K562 (cell line): Measurements from ENCODE around the gene POLE2.

Source experiments
- MAX ChIP-seq: sonication (generic); formaldehyde crosslinking; IDR thresholded peaks from 2 replicates; pipeline ENCODE4 v1.9.0; 2022; ENCODE audit warnings: mild to moderate bottlenecking, missing genetic modification reagents
- POLR2AphosphoS5 ChIP-seq: IDR thresholded peaks from 2 replicates; pipeline ENCODE4 v1.6.1; 2011; ENCODE audit warnings: mild to moderate bottlenecking, low read depth, low read length, moderate library complexity; ENCODE audit not compliant: control insufficient read depth, insufficient read depth
- RBFOX2 ChIP-seq: fragments of 200-400 bp; formaldehyde crosslinking; IDR thresholded peaks from 2 replicates; pipeline ENCODE4 v1.6.1; 2017; ENCODE audit warnings: low read depth, mild to moderate bottlenecking, low read length, moderate library complexity
- USF1 ChIP-seq: sonication (generic); formaldehyde crosslinking; IDR thresholded peaks from 2 replicates; pipeline ENCODE4 v1.9.0; 2022; ENCODE audit warnings: mild to moderate bottlenecking, missing genetic modification reagents
- ZNF408 ChIP-seq: fragments of 250-450 bp; sonication (Bioruptor Pico); IDR thresholded peaks from 2 replicates; pipeline ENCODE4 v1.4.0; 2020; ENCODE audit warnings: low read depth, mild to moderate bottlenecking, moderate library complexity
- TF ChIP-seq, protein P1 (sequence below): fragments of 450-650 bp; IDR thresholded peaks from 2 replicates; pipeline ENCODE4 v1.6.1; 2016

DNA sequence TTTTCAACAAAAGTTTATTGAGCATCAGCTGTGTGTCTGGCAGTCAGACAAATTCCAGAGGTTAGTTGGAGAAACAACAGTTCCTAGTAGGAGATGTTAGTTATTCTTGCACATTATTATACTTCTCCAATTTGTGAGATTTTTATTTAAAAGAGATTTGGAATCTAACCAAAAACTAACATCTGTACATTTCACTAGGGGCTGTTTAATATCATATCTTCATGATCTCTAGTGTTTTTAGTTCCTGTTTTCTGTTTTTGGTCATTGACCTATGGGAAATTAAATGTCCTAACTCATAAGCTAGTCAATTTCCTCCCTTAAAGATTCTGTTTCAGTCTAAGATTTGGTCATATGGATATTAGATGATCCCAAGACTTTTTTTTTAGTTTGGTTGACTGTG, 45.8 kb upstream of the POLE2 start:
- TF ChIP-seq MAX (CRISPR knock-in tag) = no peak
- TF ChIP-seq ZNF408 (CRISPR knock-in tag) = no peak
- TF ChIP-seq, protein P1, sequence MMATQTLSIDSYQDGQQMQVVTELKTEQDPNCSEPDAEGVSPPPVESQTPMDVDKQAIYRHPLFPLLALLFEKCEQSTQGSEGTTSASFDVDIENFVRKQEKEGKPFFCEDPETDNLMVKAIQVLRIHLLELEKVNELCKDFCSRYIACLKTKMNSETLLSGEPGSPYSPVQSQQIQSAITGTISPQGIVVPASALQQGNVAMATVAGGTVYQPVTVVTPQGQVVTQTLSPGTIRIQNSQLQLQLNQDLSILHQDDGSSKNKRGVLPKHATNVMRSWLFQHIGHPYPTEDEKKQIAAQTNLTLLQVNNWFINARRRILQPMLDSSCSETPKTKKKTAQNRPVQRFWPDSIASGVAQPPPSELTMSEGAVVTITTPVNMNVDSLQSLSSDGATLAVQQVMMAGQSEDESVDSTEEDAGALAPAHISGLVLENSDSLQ = no peak
- TF ChIP-seq POLR2AphosphoS5 = no peak
- no peak for TF ChIP-seq USF1 (CRISPR knock-in tag)
- no peak for TF ChIP-seq RBFOX2
